ENCODE data around the gene CSPG4.

Gene CSPG4

DNA sequence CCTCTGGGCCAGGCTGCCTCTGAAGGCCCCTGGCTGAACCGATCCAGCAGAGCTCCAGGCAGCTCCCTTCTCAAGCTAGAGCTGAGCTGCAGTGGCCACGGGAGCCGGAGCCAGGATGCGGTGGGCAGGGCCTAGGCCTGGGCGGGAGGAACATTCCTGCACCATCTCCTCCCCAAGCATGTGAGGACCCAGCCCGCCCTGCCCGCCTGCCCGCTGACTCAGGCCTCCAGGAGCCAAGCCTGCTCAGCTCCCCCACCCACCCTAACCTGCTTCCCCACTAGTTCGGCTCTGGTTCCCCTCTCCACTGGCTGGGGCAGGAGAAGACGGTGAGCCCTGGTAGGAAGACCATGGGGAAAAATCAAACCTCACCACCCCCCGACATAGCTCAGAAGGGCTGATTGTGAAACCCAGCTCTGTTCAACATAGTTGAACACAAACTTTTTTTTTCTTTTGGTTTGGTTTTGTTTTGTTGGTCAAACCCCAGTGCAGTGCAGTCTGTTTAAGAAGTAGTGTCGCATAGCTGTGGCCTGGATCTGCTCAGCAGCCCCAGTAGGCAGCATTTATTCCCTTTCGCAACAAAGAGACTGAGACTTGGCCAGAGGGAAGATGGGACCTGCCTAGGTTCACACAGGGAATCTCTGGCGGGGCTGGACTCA lies 51.4 kb downstream of the CSPG4 start:
- peaks cover 26% of the 10 kb centered on the region for H3K4me1 Mint-ChIP-seq (ENCODE audit: low read depth)
- peak overlapping the region; percentile 20 for H3K27ac Mint-ChIP-seq
- no peaks in the 10 kb centered on the region for H3K9me3 Mint-ChIP-seq
- no peaks in the 10 kb centered on the region for H3K27me3 Mint-ChIP-seq
- peaks cover 50% of the 10 kb centered on the region for H3K36me3 Mint-ChIP-seq (ENCODE audit: low read depth)
- intact Hi-C loops (cut with micrococcal nuclease) = no loop called here
- no peak overlapping the region for H3K4me3 Mint-ChIP-seq

DNA sequence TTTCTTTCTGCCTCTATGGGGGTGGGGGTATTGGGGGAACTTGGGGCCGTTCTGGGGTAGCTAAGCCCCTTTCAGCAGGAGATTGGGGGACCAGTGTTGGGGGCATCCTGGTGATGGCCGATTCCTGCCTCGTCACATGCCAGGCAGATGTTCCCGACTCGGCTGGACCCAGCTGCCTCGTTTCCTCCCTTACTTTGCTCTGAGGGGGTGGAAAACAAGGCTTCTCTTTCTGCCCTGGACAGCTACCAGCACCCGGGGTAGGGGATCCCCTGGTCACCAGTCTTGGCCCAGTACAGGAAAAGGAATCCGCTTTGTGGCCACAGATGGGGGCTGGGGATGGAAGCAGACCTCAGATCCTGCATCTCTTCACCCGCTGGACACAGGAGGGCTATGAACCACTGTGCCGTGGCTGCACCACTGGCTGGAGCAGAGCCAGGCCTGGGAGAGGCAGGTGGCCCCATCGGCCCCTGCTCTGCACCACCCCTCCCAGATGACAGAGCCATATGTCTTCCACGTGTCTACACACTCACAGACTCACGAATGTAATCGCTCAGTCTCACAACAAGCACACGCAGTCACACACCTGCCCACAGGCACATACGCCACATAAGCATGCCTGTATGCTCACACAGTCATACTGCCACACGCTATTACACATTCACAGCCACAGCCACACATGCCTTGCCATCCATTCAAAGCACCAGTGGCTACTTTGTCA lies 52.6 kb downstream of the CSPG4 start:
- Mint-ChIP-seq H3K4me1 (ENCODE audit: low read depth) (peaks cover 26% of the 10 kb centered on the region), H3K27ac (no peak overlapping the region), H3K9me3 (no peaks in the 10 kb centered on the region), H3K4me3 (no peak overlapping the region), H3K36me3 (ENCODE audit: low read depth) (peaks cover 55% of the 10 kb centered on the region), H3K27me3 (no peaks in the 10 kb centered on the region)
- intact Hi-C loops (cut with micrococcal nuclease) = no loop called here

DNA sequence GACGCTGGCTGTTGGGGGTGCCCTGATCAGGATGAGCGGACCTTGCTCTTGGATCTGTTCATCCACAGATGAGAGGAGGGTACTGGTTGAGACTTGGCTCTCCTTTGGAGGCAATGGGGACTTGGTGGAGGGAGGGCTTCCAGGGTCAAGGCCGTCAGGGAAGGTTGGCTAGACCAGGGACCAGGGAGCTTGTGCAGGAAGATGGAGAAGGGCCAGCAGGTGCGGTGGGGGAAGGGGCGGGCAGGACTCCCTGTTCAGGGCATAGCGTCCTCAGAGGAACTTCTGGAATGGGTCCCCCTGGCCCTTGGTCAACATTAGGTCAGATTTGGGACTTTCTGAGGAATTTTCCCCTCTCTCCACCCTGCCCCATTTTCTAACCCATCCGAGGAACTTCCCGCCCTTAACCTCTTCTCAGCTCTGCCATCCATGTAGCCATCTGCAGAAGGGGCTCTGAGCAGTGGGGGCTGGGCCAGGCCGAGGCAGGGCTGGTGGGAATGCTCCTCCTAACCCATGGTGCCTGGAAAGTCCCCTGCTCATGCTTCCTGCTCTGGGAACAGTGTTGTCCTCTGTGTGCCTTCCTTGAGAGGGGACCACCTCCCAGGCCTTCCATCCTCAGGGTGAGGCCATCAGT lies 53.4 kb downstream of the CSPG4 start:
- Mint-ChIP-seq H3K9me3 (no peaks in the 10 kb centered on the region), H3K4me1 (ENCODE audit: low read depth) (peaks cover 27% of the 10 kb centered on the region), H3K27ac (no peak overlapping the region), H3K27me3 (no peaks in the 10 kb centered on the region), H3K4me3 (no peak overlapping the region), H3K36me3 (ENCODE audit: low read depth) (peaks cover 55% of the 10 kb centered on the region)
- intact Hi-C loops (cut with micrococcal nuclease) = no loop called here

DNA sequence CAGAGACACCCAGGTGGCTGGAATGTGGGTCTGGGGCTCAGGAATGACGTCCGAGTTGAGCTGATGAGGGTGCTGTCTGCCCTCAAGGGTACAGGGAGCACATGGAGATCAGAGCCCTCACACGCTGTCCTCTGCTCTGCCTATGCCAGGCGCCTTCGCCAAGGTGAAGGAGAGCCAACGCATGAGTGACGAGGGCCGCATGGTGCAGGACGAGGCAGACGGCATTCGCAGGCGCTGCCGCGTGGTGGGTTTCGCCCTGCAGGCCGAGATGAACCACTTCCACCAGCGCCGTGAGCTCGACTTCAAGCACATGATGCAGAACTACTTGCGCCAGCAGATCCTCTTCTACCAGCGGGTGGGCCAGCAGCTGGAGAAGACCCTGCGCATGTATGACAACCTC lies 55.8 kb downstream of the CSPG4 start:
- intact Hi-C loops (cut with micrococcal nuclease) = no loop called here
- Mint-ChIP-seq H3K36me3 (ENCODE audit: low read depth) (peaks cover 61% of the 10 kb centered on the region), H3K4me1 (ENCODE audit: low read depth) (peaks cover 45% of the 10 kb centered on the region), H3K27me3 (no peaks in the 10 kb centered on the region), H3K9me3 (no peaks in the 10 kb centered on the region), H3K4me3 (no peak overlapping the region), H3K27ac (no peak overlapping the region)

DNA sequence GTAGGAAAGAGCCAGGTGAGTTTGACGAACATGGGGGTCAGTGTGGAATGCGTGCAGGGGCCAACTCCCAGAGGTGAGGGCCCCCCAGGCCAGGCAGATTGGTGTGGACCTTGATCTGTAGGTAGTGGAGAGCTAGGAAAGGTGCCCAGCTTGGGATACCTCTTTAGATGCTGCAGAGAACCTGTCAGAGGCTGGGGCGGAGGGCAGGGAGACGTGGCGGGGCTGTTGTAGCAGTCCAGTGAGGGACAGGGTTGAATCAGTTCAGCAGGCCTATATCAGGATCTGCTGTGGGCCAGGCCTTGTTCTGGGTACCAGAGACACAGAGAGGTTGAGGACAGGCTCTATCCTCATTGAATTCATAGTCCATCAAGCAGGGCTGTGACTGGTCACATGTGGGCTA lies 56.3 kb downstream of the CSPG4 start:
- no peak overlapping the region for H3K27ac Mint-ChIP-seq

DNA sequence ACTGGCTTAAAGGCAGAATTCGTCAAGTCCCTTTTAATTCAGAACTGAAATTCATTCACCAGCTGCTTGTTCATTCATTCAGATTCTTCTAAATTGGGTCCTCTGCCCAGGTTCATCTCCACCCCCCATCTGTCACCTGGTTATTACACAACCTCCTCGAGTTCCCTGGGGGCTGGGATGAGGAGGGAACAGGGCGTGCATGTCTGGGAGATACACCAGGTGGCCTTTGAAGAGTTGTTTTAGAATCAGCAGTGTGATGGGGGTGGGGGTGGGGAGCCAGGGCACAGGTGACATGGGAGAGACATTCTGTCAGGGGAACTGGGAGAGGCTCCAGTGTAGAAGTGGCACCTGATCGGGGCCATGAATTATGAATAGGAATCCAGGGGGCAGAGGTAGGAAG lies 56.7 kb downstream of the CSPG4 start:
- Mint-ChIP-seq H3K4me3 (no peak overlapping the region), H3K4me1 (ENCODE audit: low read depth) (peaks cover 46% of the 10 kb centered on the region), H3K27me3 (no peaks in the 10 kb centered on the region), H3K9me3 (no peaks in the 10 kb centered on the region), H3K36me3 (ENCODE audit: low read depth) (peaks cover 62% of the 10 kb centered on the region), H3K27ac (no peak overlapping the region)
- intact Hi-C loops (cut with micrococcal nuclease) = no loop called here

More for the DNA sequence above, 56.3 kb downstream of the CSPG4 start:
- H3K27me3 Mint-ChIP-seq = no peaks in the 10 kb centered on the region
- H3K9me3 Mint-ChIP-seq = no peaks in the 10 kb centered on the region
- peaks cover 61% of the 10 kb centered on the region for H3K36me3 Mint-ChIP-seq (ENCODE audit: low read depth)
- intact Hi-C loops (cut with micrococcal nuclease) = no loop called here
- peaks cover 45% of the 10 kb centered on the region for H3K4me1 Mint-ChIP-seq (ENCODE audit: low read depth)
- H3K4me3 Mint-ChIP-seq = no peak overlapping the region

DNA sequence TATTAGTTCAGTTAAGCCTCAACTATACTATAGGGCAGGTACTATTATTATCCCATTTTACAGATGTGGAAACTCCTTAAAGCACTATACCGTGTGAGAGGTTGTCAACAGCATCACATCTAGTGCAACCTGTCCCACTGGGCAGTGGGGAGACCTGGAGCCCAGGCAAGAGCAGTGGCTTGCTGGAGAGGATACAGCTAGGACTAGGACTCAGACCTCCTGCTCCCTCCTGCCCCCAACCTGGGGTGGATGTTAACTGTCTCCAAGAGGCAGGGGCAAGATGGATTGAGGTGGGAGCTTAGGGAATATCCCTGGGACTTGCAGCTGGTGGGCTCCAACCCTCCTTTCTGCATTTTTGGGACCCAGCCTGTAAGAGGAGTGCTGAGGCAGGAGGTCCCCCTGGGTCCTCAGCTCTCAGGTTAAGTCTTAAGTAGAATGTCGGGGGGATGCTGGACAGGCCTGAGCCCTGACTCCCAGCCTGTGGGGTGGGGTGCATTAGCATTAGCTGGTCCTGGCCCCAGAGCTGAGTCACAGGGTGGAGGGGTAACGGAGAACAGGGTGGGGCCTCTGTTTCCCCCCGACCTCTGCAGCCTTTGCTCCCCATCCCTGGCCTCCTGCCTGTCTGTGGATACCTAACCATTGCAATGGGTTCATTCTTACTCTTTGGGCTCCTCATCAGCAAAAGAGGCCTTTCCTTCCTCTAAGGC lies 58.3 kb downstream of the CSPG4 start:
- Mint-ChIP-seq H3K36me3 (ENCODE audit: low read depth) (peaks cover 64% of the 10 kb centered on the region), H3K4me1 (ENCODE audit: low read depth) (peaks cover 58% of the 10 kb centered on the region), H3K4me3 (no peak overlapping the region), H3K27ac (no peak overlapping the region), H3K27me3 (no peaks in the 10 kb centered on the region), H3K9me3 (no peaks in the 10 kb centered on the region)
- intact Hi-C loops (cut with micrococcal nuclease) = no loop called here

DNA sequence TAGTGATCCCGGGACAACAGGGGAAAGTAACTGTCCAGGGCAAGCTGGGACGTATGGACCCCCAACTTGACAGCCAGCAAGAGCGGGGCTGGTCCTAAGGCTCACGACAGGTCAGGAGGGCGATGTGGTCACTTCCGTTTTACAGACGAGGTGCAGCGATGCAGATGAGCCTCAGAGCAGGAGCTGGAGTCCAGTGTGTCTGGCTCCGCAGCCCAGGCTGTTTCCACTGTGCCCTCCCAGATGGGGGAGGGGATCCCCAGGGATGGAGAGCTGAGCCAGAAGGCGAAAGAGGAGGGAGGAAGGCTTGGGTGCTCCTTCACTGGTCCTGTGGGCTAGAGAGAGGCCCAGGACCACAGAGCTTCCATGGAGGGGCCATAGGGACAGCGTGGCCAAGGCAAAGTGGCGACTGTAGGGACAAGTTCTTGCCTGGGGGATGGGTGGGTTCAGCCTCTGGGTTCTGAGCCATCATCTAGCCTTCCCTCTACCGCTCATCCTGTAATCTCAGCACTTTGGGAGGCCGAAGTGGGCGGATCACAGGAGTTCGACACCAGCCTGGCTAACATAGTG lies 59.2 kb downstream of the CSPG4 start:
- H3K27ac Mint-ChIP-seq = no peak overlapping the region
- H3K36me3 Mint-ChIP-seq (ENCODE audit: low read depth) = peaks cover 60% of the 10 kb centered on the region
- no peaks in the 10 kb centered on the region for H3K9me3 Mint-ChIP-seq
- intact Hi-C loops (cut with micrococcal nuclease) = no loop called here
- peaks cover 67% of the 10 kb centered on the region for H3K4me1 Mint-ChIP-seq (ENCODE audit: low read depth)
- no peak overlapping the region for H3K4me3 Mint-ChIP-seq
- H3K27me3 Mint-ChIP-seq = no peaks in the 10 kb centered on the region

DNA sequence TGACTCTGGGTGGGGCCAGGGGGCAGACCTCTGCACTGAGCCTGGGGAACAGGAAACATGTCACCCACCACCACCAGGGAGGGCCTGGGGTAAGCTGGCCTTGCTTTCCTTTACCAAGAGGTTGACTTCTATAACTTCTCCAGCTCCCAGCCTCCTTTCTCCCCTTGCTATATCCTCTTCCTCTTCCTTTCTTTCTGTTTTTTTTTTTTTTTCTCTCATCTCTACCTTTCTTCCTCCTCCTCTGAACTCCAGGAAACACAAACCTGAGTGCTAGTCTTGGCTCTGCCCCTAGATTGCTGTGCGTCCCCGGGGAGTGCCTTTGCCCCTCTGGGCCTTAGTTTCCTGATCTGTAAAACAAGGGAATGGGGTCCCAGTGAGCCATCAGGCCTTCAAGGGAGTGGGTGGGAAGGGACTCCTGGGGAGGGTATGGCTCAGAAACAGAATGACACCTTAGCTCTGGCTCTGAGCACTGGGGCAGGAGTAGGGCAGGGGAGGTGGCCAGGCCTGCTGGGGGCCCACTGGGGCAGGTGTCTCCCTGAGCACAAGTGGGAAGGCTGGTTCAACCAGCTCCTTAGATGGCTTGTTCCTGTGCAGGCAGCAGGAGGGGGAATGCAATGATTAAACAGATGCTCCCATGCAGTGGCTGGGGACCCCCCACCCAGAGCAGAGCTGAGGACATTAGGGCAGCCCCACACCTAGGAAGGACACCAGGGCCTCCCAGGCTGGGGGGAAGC lies 60.7 kb downstream of the CSPG4 start:
- intact Hi-C loops (cut with micrococcal nuclease) = no loop called here
- Mint-ChIP-seq H3K36me3 (ENCODE audit: low read depth) (peaks cover 58% of the 10 kb centered on the region), H3K27me3 (no peaks in the 10 kb centered on the region), H3K4me3 (peak overlapping the region; percentile 18), H3K27ac (peak overlapping the region; percentile 41), H3K9me3 (no peaks in the 10 kb centered on the region), H3K4me1 (ENCODE audit: low read depth) (peaks cover 70% of the 10 kb centered on the region)

DNA sequence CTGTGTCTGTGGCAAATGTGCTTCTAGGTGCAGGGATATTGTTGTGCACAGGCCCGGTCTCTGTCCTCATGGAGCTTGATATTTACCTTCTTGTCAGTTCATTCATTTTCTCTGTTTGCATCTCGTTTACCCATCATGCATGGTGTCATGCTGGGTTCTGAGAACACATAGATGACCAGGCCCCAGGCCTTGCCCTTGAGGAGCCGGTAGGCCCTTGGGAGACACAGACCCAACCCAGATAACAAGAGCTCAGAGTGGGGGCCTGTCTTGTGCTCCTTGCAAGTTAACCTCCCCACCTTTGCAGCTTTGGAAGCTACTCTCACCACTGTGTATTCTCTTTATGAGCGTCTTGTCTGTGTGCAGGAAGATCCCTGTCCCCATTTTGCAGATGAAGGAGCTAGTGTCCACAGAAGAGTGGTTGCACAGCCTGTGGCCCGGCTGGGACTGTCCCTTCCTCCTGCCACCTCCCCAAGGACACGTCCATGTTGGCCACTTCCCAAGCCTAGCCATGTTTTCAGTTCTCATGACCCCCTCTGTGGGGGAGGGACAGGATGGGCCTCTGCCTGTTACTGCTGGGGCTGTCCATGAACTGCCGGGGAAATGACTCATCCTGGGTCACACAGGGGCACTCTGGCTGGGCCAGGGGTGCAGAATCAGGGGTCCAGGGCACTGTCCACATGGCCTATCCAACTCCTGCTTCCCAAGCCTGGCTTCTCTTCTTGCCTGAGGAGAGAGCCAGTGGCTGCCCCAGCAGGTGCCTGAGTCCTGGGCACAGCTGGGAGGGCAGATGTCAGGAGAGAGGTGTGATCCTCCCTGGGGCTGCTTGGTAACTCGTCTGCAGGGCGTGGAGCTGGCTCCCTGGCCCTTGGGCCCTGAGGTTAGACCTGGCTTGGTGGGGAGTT lies 61.5 kb downstream of the CSPG4 start:
- Mint-ChIP-seq H3K9me3 (no peaks in the 10 kb centered on the region), H3K36me3 (ENCODE audit: low read depth) (peaks cover 51% of the 10 kb centered on the region), H3K27ac (peak overlapping the region; percentile 41), H3K27me3 (no peaks in the 10 kb centered on the region), H3K4me3 (peak overlapping the region; percentile 20), H3K4me1 (ENCODE audit: low read depth) (peaks cover 78% of the 10 kb centered on the region)
- intact Hi-C loops (cut with micrococcal nuclease) = no loop called here

DNA sequence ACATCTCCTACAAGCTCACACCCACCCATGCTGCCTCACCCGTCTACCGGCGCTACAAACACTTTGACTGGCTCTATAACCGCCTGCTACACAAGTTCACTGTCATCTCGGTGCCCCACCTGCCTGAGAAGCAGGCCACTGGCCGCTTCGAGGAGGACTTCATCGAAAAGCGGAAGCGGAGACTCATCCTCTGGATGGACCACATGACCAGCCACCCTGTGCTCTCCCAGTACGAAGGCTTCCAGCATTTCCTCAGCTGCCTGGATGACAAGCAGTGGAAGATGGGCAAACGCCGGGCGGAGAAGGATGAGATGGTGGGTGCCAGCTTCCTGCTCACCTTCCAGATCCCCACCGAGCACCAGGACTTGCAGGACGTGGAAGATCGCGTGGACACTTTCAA lies 62.8 kb downstream of the CSPG4 start:
- Mint-ChIP-seq H3K36me3 (ENCODE audit: low read depth) (peaks cover 47% of the 10 kb centered on the region), H3K27ac (no peak overlapping the region), H3K9me3 (no peaks in the 10 kb centered on the region), H3K4me1 (ENCODE audit: low read depth) (peaks cover 68% of the 10 kb centered on the region), H3K27me3 (peaks cover 6% of the 10 kb centered on the region), H3K4me3 (no peak overlapping the region)
- intact Hi-C loops (cut with micrococcal nuclease) = loop anchor here (5.0 kb wide), 2 partner anchors 73 to 198 kb away; partner anchors contain the start of genes PTPN9 and SIN3A

DNA sequence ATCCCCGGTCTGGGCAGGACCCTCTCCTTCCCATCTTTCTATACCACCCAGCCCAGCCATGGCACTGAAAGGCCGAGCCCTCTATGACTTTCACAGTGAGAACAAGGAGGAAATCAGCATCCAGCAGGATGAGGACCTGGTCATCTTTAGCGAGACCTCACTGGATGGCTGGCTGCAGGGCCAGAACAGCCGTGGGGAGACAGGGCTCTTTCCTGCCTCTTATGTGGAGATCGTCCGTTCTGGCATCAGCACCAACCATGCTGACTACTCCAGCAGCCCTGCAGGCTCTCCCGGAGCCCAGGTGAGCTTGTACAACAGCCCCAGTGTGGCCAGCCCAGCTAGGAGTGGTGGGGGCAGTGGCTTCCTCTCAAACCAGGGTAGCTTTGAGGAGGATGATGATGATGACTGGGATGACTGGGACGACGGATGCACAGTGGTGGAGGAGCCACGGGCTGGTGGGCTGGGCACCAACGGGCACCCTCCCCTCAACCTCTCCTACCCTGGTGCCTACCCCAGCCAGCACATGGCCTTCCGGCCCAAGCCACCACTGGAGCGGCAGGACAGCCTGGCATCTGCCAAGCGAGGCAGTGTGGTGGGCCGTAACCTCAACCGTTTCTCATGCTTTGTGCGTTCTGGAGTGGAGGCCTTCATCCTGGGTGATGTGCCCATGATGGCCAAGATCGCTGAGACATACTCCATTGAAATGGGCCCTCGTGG lies 63.4 kb downstream of the CSPG4 start:
- Mint-ChIP-seq H3K27me3 (peaks cover 11% of the 10 kb centered on the region), H3K36me3 (ENCODE audit: low read depth) (peaks cover 47% of the 10 kb centered on the region), H3K4me3 (peak overlapping the region; percentile 92), H3K9me3 (no peaks in the 10 kb centered on the region), H3K4me1 (ENCODE audit: low read depth) (peaks cover 66% of the 10 kb centered on the region), H3K27ac (peak overlapping the region; percentile 90)
- intact Hi-C loops (cut with micrococcal nuclease) = loop anchor here (5.0 kb wide), 2 partner anchors 72 to 197 kb away; partner anchors contain the start of genes PTPN9 and SIN3A

Measured in dendritic cell treated with granulocyte-macrophage colony-stimulating factor and Interleukin-4, amounts not matched to agents 40 ng/mL and 50 ng/mL, for 4 days (primary cell).